ENCODE data around the gene VNN1. TPM values are rescaled to one million over a fixed set of nuclear protein-coding genes. Genes with fewer than 3 reads are reported as not detected.

VNN1 gene
- total RNA-seq, 1 donor from 2014 or later: not detected

DNA sequence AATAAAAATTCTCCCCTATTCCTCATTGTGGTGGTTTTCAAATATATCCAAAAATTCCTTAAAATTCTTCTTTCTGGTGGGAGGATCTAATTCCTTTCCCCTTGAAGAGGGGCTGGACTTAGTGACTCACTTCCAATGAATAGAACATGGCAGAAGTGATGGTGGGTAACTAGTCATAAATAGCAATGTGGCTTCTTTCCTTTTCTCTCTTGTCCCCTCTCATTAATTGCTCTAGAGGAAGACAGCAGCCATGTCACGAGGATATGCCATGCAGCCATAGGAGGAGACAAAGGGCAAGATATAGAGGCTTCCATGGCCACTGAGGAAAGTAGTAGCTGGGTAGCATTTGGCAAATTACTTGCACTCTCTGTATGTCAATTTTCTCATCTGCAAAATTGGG, 38.0 kb upstream of the VNN1 start:
- TF ChIP-seq, protein P1, sequence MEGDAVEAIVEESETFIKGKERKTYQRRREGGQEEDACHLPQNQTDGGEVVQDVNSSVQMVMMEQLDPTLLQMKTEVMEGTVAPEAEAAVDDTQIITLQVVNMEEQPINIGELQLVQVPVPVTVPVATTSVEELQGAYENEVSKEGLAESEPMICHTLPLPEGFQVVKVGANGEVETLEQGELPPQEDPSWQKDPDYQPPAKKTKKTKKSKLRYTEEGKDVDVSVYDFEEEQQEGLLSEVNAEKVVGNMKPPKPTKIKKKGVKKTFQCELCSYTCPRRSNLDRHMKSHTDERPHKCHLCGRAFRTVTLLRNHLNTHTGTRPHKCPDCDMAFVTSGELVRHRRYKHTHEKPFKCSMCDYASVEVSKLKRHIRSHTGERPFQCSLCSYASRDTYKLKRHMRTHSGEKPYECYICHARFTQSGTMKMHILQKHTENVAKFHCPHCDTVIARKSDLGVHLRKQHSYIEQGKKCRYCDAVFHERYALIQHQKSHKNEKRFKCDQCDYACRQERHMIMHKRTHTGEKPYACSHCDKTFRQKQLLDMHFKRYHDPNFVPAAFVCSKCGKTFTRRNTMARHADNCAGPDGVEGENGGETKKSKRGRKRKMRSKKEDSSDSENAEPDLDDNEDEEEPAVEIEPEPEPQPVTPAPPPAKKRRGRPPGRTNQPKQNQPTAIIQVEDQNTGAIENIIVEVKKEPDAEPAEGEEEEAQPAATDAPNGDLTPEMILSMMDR (IDR thresholded peaks at IDR 0.05): no peak
- no peak overlapping the region for H3K4me3 Mint-ChIP-seq (ENCODE audit: unreplicated experiment)
- H3K9me3 Mint-ChIP-seq (ENCODE audit: low read depth): no peaks in the 10 kb centered on the region
- no peak for DNase-seq (ENCODE audit: low spot score)
- H3K27me3 Mint-ChIP-seq (ENCODE audit: low read depth): peaks cover 5% of the 10 kb centered on the region
- no peak overlapping the region for H3K27ac Mint-ChIP-seq (ENCODE audit: unreplicated experiment)
- H3K36me3 Mint-ChIP-seq (ENCODE audit: low read depth): no peaks in the 10 kb centered on the region
- peaks cover 2% of the 10 kb centered on the region for H3K4me1 Mint-ChIP-seq (ENCODE audit: low read depth)

GRCh38 chr6:132751306-132751705, 37.5 kb upstream of the VNN1 start:
- Mint-ChIP-seq H3K4me1 (ENCODE audit: low read depth) (peaks cover 2% of the 10 kb centered on the region), H3K4me3 (ENCODE audit: unreplicated experiment) (no peak overlapping the region), H3K27ac (ENCODE audit: unreplicated experiment) (no peak overlapping the region), H3K36me3 (ENCODE audit: low read depth) (no peaks in the 10 kb centered on the region), H3K27me3 (ENCODE audit: low read depth) (peaks cover 8% of the 10 kb centered on the region), H3K9me3 (ENCODE audit: low read depth) (no peaks in the 10 kb centered on the region)
- TF ChIP-seq, protein P1 (IDR thresholded peaks at IDR 0.05): no peak
- no peak for DNase-seq (ENCODE audit: low spot score)

GRCh38 chr6:132750455-132751248, 36.8 kb upstream of the VNN1 start:
- Mint-ChIP-seq H3K4me1 (ENCODE audit: low read depth) (peaks cover 2% of the 10 kb centered on the region), H3K27me3 (ENCODE audit: low read depth) (peaks cover 8% of the 10 kb centered on the region), H3K4me3 (ENCODE audit: unreplicated experiment) (no peak overlapping the region), H3K27ac (ENCODE audit: unreplicated experiment) (no peak overlapping the region), H3K9me3 (ENCODE audit: low read depth) (no peaks in the 10 kb centered on the region), H3K36me3 (ENCODE audit: low read depth) (no peaks in the 10 kb centered on the region)
- DNase-seq (ENCODE audit: low spot score): no peak
- TF ChIP-seq, protein P1 (IDR thresholded peaks at IDR 0.05): no peak

- Mint-ChIP-seq H3K9me3 (ENCODE audit: low read depth) (no peaks in the 10 kb centered on the region), H3K27me3 (ENCODE audit: low read depth) (peaks cover 10% of the 10 kb centered on the region), H3K4me3 (ENCODE audit: unreplicated experiment) (no peak overlapping the region), H3K27ac (ENCODE audit: unreplicated experiment) (no peak overlapping the region), H3K36me3 (ENCODE audit: low read depth) (no peaks in the 10 kb centered on the region), H3K4me1 (ENCODE audit: low read depth) (peaks cover 2% of the 10 kb centered on the region)
- DNase-seq (ENCODE audit: low spot score): no peak
- TF ChIP-seq, protein P1 (IDR thresholded peaks at IDR 0.05): no peak
These were observed 35.3 kb upstream of the VNN1 start for GRCh38 chr6:132749111-132749510.

GRCh38 chr6:132748446-132748845, 34.6 kb upstream of the VNN1 start:
- H3K27me3 Mint-ChIP-seq (ENCODE audit: low read depth): peaks cover 10% of the 10 kb centered on the region
- H3K9me3 Mint-ChIP-seq (ENCODE audit: low read depth): no peaks in the 10 kb centered on the region
- no peak for DNase-seq (ENCODE audit: low spot score)
- peaks cover 2% of the 10 kb centered on the region for H3K4me1 Mint-ChIP-seq (ENCODE audit: low read depth)
- H3K36me3 Mint-ChIP-seq (ENCODE audit: low read depth): no peaks in the 10 kb centered on the region
- no peak overlapping the region for H3K4me3 Mint-ChIP-seq (ENCODE audit: unreplicated experiment)
- TF ChIP-seq, protein P1 (IDR thresholded peaks at IDR 0.05): no peak
- no peak overlapping the region for H3K27ac Mint-ChIP-seq (ENCODE audit: unreplicated experiment)

All from chondrocyte (in vitro differentiated cells).